ENCODE data around the gene STXBP5.

- TF ChIP-seq EZH2phosphoT487 (IDR thresholded peaks at IDR 0.05; ENCODE audit: insufficient read depth, low read depth) (no peak), EZH2 (IDR thresholded peaks at IDR 0.05; ENCODE audit: insufficient read depth, poor library complexity, severe bottlenecking) (no peak)
Observed at GRCh38 chr6:147304016-147304415, 99.8 kb downstream of the STXBP5 start.

Data from GM23248 (cell line).